D721Med (cell line): ENCODE results near the gene PARVA.

Source experiments
- DNase-seq: peaks from one replicate; pipeline ENCODE4 v3.0.0; 2011; ENCODE audit warnings: low spot score; ENCODE audit not compliant: insufficient read length
- FAIRE-seq: peaks from 2 replicates; lab custom pipeline; 2011; peaks lifted over from hg19 to GRCh38; lab: Jason Lieb, UNC
- TF ChIP-seq, protein P1 (sequence below): IDR thresholded peaks from 2 replicates; pipeline ENCODE4 v1.5.1; 2012; ENCODE audit warnings: mild to moderate bottlenecking, control low read depth; ENCODE audit not compliant: insufficient read depth; ENCODE audit errors: missing control alignments

Gene PARVA

DNA sequence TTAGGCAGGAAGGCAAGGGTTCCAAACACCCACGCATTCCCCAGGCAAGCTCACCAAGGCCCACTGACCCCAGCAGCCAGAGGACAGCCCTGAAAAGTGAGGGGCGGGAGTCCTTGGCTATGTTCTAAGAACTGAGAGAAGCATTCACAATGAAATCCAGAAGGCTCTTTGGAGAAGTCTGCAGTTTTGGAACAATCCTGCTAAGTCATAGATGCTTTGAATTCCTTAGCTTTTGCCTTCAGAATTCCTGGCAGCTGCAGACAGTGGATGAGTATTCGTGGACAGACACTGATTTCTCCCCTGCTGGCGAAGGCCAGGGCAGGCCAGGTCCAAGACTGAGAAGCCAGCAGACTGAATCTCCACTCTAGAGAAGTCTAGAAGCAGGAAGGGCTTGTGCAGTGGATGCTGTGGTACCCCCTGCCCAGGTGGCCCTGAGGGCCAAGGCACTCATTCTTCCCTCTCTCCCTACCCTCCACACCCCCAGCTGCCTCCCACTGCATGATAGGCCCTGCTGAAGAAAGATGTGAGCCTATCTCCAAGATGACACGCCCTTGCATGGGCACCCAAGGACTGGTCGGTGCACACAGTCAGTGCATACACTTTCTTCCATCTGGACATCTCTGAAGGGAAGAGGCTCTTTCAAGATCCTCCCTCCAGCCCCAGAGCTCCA lies 163.7 kb downstream of the PARVA start:
- FAIRE-seq (no peak), DNase-seq (no peak)
- TF ChIP-seq, protein P1, sequence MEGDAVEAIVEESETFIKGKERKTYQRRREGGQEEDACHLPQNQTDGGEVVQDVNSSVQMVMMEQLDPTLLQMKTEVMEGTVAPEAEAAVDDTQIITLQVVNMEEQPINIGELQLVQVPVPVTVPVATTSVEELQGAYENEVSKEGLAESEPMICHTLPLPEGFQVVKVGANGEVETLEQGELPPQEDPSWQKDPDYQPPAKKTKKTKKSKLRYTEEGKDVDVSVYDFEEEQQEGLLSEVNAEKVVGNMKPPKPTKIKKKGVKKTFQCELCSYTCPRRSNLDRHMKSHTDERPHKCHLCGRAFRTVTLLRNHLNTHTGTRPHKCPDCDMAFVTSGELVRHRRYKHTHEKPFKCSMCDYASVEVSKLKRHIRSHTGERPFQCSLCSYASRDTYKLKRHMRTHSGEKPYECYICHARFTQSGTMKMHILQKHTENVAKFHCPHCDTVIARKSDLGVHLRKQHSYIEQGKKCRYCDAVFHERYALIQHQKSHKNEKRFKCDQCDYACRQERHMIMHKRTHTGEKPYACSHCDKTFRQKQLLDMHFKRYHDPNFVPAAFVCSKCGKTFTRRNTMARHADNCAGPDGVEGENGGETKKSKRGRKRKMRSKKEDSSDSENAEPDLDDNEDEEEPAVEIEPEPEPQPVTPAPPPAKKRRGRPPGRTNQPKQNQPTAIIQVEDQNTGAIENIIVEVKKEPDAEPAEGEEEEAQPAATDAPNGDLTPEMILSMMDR = no peak

DNA sequence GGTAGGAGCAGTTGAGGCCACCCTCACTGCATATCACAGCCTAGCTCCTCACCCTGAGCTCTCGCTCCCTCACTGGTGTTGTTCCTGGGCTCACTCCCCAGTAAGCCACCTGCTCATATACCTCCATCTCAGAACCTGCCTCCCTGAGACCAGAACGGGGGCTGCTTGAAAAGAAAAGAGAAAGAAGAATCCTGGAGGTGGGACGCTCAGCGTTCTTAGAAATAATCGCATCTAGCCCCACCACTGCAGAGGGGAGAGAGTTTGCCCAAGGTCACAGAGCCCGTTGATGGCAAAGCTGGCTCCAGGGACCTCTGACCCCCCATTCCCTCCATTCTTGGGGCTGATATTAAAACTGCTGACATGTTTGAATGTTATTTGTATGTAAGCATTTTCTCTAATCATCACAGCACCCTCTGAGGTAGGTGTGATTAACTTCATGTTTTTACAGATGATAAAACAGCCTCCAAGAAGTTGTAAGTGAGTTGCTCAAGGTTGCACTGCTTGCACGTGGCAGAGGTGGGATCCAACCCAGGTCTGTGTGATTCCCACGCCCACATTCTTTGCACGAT lies 164.3 kb downstream of the PARVA start:
- DNase-seq = no peak
- TF ChIP-seq, protein P1 = no peak
- no peak for FAIRE-seq

DNA sequence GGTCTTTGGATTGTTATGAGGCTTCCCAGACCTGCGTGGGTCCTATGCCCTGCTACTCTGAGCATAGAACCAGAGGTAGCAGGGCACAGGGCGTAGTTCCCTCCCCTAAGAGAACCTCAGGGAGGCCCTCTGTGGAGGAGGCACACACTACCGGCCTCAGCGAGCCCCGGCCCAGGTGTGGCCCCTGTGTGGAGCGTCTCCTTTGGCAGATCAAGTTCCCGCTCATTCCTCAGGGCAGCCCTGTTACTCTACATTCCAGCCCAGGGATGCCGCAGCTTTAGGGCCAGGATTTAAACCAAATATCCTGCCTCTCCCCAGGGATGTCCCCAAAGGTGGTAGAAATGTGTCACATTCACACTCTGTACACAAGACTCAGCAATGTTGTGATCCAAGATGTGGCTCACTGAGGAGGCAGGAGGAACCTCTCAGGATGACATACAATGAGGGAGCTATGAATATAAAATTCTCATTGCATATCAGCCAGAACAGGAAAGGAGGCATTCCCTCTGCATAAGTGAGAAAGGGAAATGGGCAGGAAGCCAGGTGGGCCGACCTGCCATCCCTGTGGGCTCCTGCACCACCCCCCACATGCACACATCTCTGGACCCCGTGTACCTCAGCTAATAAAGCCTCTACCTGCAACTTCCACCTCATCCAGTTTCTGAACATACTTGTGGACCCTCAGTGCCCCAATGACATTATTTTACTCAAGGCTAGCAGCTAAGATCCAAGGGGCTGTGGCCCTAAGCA lies 165.0 kb downstream of the PARVA start:
- FAIRE-seq = no peak
- TF ChIP-seq, protein P1 = no peak

DNA sequence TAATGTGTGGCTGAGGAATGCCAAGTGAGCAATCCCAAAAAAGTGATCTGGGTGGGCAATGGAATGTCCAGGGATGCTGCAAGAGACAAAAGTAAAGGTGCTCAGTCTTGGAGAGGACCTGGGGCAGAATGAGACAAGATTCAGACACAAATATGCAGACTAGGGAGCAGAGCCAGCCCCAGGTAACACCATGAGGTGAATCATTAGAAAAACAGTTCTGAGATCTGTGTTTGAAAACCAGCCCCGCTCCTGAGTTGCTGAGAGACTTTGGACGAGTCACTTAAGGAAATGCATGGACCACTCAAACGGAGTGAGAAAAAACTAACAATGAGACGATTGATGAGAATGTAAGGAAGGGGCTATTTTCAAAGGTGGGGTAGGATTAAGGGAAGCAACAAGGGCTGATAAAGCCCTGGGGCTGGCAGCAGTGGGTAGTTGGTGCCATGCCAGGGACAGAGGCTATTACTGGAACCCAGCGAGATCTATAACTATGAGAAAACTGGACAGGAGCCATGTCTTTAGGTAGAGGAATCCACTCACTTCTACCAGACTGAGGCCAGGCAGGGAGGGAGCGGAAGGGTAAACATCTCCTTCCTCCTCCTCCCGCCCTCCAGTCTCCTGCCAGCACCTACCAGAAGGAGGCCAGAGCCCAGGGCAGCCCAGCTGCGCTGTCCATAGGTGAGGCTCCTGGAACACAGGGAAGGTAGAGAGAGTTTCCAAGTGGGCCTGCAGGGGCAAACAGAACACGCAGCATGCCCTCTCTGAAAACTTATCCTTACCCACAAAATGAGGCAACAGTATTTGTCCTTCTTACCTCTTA lies 166.4 kb downstream of the PARVA start:
- no peak for DNase-seq
- TF ChIP-seq, protein P1 = no peak
- FAIRE-seq = no peak

More for the DNA sequence above, 165.0 kb downstream of the PARVA start:
- DNase-seq = no peak

DNA sequence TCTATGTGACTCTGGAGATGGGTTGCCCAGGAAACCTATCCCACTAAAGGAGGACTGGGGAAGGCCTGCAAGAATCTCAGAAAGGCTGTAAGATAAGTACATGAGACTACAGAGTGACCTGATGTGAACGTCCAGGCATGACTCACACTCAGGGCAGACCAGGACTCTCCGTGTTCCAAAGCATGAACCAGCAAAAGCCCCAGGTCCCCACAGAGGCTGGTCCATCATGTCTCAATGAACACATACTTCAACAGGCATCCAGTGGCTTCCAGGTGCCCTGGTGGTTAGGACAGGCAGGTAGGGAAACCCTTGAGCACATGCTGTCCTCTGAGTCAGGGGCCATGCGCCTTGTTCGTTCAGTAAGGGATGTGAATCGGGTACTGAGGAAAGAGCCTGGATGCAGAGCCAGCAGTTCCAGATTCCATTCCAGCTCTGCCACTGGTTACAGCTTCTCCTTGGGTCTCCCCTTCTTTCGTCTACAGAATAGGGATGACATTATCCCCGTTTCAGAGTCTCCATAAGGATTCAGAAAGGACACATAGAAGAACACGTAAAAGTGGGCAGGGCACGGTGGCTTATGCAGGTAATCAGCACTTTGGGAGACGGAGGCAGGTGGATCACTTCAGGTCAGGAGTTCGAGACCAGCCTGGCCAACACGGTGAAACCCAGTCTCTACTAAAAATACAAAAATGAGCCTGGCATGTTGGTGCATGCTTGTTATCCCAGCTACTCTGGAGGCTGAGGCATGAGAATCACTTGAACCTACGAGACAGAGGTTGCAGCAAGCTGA lies 167.8 kb downstream of the PARVA start:
- no peak for FAIRE-seq
- TF ChIP-seq, protein P1 = no peak
- DNase-seq = no peak

DNA sequence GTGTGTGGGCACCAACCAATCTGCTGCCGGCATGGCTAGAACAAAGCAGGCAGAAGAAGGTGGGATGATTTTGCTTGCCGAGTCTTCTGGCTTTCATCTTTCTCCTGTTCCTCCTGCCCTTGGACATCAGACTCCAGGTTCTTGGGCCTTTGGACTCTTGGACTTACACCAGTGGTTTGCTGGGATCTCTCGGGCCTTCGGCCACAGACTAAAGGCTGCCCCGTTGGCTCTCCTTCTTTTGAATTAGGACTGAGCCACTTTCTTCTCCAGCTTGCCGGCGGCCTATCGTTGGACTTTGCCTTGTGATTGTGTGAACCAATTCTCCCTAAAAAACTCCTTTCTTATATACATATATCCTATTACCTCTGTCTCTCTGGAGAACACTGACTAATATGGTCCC lies 168.8 kb downstream of the PARVA start:
- DNase-seq (no peak), FAIRE-seq (no peak)
- TF ChIP-seq, protein P1 = no peak
